H1 (cell line): ENCODE measurements around the gene UBE2F. TPM values are rescaled to one million over a fixed set of nuclear protein-coding genes. Genes with fewer than 3 reads are reported as not detected.

Source experiments
- CBX8 ChIP-seq: fragments of 300-800, 300-1000 bp; sonication (generic); IDR thresholded peaks from 2 replicates; pipeline ENCODE4 v1.7.1; 2016; ENCODE audit warnings: low read depth, low read length, borderline replicate concordance
- CHD7 ChIP-seq: fragments of 300-600 bp; sonication (generic); IDR thresholded peaks from 2 replicates; pipeline ENCODE4 v1.7.1; 2012; ENCODE audit warnings: low read length, moderate library complexity, mild to moderate bottlenecking, inconsistent platforms; ENCODE audit not compliant: insufficient replicate concordance
- HDAC2 ChIP-seq, 2 experiments: fragments of 300-600 bp in 1 of 2; sonication (generic) in 1 of 2; IDR thresholded peaks; 2 replicates each; pipeline ENCODE4 v1.6.1; 2011 to 2012; ENCODE audit warnings: low read depth in 2 of 2, low read length in 2 of 2, mild to moderate bottlenecking in 2 of 2, moderate library complexity in 2 of 2, borderline replicate concordance in 1 of 2, inconsistent platforms in 1 of 2
- JUND ChIP-seq: IDR thresholded peaks from 2 replicates; pipeline ENCODE4 v1.6.1; 2011; ENCODE audit warnings: mild to moderate bottlenecking, improper control_type of control experiment, low read length
- RNF2 ChIP-seq: fragments of 200-900, 300-1000 bp; sonication (generic); IDR thresholded peaks from 2 replicates; pipeline ENCODE4 v1.7.1; 2016; ENCODE audit warnings: borderline replicate concordance, low read depth, mild to moderate bottlenecking, antibody characterized with exemption, low read length; ENCODE audit not compliant: poor library complexity, severe bottlenecking; ENCODE audit errors: missing control alignments
- polyA plus RNA-seq, 7 experiments: library from polyadenylated mRNA; depleted of rRNA in 3 of 7; stranded (reverse) in 5 of 7; unstranded in 2 of 7; fragments of >200 nt in 5 of 7; fragments of 200-250 nt in 2 of 7; gene quantifications; 1 replicate in 5 of 7; 2 replicates in 1 of 7; 4 replicates in 1 of 7; pipeline versions ENCODE4 v1.2.1 to v1.2.3, GENCODE V29; 2011 to 2013; ENCODE audit warnings: missing spikeins in 2 of 7, mixed read lengths in 2 of 7
- total RNA-seq: library from RNA; stranded (reverse); fragmentation: NEBNext Ultra II Directional; extraction: Animal tissue kit (Norgen Biotek cat#: 25700); gene quantifications from 2 replicates; pipeline ENCODE4 v1.2.1, GENCODE V29; 2021

Gene UBE2F
- total and polyA plus RNA-seq, 2 of the 8 experiments (the other 6 are each of a cell fraction or from before 2014, with no cell fraction given), result 43.3 to 59.8 TPM

- TF ChIP-seq CHD7 (no peak), CBX8 (no peak), HDAC2 (IDR thresholded peaks at IDR 0.05; ENCODE audit: borderline replicate concordance in 1 of 2, low read depth in 2 of 2, low read length in 2 of 2) (no peak), RNF2 (no peak), JUND (no peak)
- TF ChIP-seq, all 59 proteins: peak for 0
Measured at GRCh38 chr2:237939251-237939650, 27.6 kb upstream of the UBE2F start (continued).
